HG02884 (cell line): Measurements from ENCODE around the gene OR5K2.

Experiments used
- ATAC-seq: cut with Tn5 transposase; IDR thresholded peaks from one replicate; pipeline ENCODE4 v1.9.1; 2021; ENCODE audit warnings: mild to moderate bottlenecking, moderate library complexity; ENCODE audit not compliant: unreplicated experiment

The OR5K2 gene

GRCh38 chr3:98497381-98497780 lies at the start of gene OR5K2:
TSS of gene OR5K2 (plus strand) at chr3:98497681. CDS start at chr3:98497681, 0 bp downstream.
- ATAC-seq = no peak

- ATAC-seq = no peak
These were observed 47.8 kb upstream of the OR5K2 start for GRCh38 chr3:98449606-98450193.

GRCh38 chr3:98450372-98450771 lies 47.1 kb upstream of the OR5K2 start:
- no peak for ATAC-seq

- no peak for ATAC-seq
These were observed 43.7 kb upstream of the OR5K2 start for GRCh38 chr3:98453827-98454226.

GRCh38 chr3:98454929-98455328 lies 42.6 kb upstream of the OR5K2 start:
- no peak for ATAC-seq

GRCh38 chr3:98457543-98457942 lies 39.9 kb upstream of the OR5K2 start:
- no peak for ATAC-seq

- no peak for ATAC-seq
These were observed 37.3 kb upstream of the OR5K2 start for GRCh38 chr3:98460220-98460619.

- no peak for ATAC-seq
These were observed 34.6 kb upstream of the OR5K2 start, which contains the start of gene OR5K1 for GRCh38 chr3:98462901-98463300. TSS of gene OR5K1 (plus strand) at chr3:98463201. CDS start at chr3:98469577, 6,376 bp downstream.

- no peak for ATAC-seq
These were observed 14.6 kb upstream of the OR5K2 start for GRCh38 chr3:98482717-98483482.

GRCh38 chr3:98483626-98484025 lies 13.9 kb upstream of the OR5K2 start:
- ATAC-seq = no peak

- no peak for ATAC-seq
These were observed 2.5 kb downstream of the OR5K2 start for GRCh38 chr3:98500019-98500418.

GRCh38 chr3:98501270-98501669 lies 3.8 kb downstream of the OR5K2 start:
- no peak for ATAC-seq

GRCh38 chr3:98501863-98502576 lies 4.5 kb downstream of the OR5K2 start:
- no peak for ATAC-seq

- no peak for ATAC-seq
These were observed 7.1 kb downstream of the OR5K2 start for GRCh38 chr3:98504539-98504938.

GRCh38 chr3:98508582-98508981 lies 11.1 kb downstream of the OR5K2 start:
- ATAC-seq = no peak

GRCh38 chr3:98512576-98512975 lies 15.1 kb downstream of the OR5K2 start:
- ATAC-seq = no peak

GRCh38 chr3:98513091-98513511 lies 15.6 kb downstream of the OR5K2 start:
- ATAC-seq = no peak

GRCh38 chr3:98513736-98514135 lies 16.3 kb downstream of the OR5K2 start:
- no peak for ATAC-seq

- no peak for ATAC-seq
These were observed 17.5 kb downstream of the OR5K2 start for GRCh38 chr3:98514948-98515347.

- ATAC-seq = no peak
These were observed 21.3 kb downstream of the OR5K2 start for GRCh38 chr3:98518816-98519215.

- no peak for ATAC-seq
These were observed 21.9 kb downstream of the OR5K2 start for GRCh38 chr3:98519351-98519750.
